A204.1 (cell line): ENCODE results near the gene PTGER1.
A peak's percentile ranks its signal among the peaks of the same experiment; 100 is the strongest.

Source experiments
- FAIRE-seq: peaks from 2 replicates; lab custom pipeline; 2012; peaks lifted over from hg19 to GRCh38; lab: Jason Lieb, UNC

PTGER1 gene

DNA sequence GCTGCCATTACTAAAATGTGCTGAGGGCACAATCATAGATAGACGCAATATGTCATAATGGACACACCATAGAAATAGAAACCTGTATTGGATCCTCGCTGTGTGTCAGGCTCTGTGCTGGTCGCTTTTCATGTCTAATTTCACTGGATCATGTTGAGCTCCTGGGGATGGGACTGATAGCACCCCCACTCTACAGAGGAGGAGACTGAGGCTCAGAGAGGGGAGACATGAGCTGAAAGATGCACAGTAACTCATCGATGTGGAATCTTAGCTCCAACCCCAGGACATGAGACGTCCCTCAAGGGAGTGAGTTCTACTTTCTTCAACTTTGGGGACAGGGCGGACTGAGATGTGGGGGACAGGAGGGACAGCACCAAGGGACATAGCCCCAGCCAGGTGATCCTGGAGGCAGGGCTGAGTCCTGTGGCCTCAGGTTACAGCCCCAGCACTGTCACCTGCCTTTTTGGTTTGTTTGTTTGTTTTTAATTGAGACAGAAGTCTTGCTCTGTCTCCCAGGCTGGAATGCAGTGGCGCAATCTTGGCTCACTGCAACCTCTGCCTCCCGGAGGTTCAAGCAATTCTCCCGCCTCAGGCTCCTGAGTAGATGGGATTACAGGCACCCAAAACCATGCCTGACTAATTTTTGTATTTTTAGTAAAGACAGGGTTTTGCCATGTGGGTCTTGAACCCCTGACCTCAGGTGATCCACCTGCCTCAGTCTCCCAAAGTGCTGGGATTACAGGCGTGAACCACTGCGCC lies 27.4 kb upstream of the PTGER1 start:
- no peak for FAIRE-seq

DNA sequence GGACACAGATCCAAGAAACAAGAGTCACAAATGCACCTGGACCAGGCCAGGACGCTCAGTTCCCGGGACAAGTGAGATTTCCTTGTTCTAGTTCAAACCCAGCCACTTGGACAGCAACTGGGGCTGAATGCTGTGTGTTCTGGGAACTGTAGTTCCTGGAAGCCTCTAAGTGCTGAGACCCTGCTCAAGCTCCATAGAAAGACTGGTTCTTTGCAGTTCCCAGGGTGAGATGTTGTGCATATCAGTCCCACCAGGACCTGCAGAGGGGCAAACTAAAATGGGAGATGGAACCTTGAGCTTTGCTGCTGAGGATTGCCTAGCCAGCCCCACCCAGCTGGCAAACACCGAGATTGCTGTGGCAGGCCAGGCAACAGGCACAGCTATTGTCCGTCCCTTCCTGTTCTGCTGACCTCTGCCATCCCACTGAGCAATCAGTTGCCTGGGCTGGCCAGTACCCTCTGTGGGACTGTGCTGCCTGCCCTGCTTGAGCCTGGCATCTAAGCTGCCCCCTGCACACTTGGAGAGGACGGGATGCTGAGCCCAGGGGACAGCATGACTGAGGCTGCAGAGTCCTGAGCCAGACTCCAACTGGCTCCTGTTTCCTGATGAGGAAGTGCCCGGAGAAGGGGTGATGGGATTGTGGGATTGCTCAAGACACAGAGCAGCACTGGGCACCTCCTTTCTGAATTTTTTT lies 22.2 kb upstream of the PTGER1 start:
- no peak for FAIRE-seq

DNA sequence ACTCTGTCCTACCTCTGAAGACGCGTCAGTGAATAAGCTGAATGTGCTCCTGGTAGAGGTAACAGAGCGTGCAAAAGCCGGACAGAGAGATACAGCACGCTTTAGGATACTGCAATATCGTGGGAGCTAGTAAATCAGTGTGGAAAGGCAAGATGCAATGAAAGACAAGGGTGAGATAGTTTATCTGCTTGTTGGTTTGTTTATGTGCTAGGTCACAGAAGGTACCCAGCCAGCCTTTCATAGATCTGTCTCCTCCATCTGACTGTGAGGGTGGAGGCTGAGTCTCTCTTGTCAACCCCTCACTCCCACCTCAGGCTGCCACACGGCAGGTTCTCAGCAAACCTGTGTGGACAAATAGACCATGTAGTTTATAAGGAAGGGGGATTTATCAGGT lies 21.7 kb upstream of the PTGER1 start:
- FAIRE-seq, result no peak

DNA sequence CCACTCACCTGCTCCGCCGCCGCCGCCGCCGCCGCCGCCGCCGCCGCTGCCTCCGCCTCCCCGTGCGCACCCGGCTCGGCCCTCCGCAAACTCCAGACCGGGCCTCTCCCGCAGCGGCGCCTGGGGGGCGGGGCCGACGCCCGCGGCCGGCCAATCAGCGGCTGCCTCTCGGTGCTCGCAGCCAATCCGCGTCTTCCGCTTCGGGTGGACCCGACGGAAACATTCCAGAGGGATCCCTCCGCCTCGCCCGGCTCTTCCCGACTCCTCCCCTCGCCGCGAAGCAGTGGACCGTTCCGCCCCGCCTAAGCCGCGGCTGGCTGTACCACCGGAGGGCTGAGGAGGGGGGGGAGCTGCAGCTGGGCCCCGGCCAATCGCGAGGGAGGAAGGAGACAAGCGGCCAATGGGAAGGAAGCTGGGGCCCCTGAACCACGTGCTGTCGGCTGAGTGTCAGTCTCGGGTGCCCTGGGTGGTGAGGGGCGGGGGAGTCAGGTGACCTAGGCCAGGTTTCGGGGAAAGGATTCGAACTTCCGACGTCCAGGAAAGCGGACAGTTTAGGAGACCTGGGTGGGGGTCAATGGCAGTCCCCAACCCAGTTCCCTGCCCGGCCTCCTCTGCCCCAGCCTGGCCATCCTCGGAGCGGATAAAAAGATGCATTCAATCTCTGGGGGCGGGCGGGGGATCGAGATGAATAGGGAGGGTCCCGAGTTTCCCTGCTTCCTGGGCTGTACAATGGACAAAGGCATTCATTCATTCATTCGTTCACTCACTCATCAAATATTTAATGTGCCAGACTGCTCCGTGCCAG lies 21.1 kb upstream of the PTGER1 start, which contains the start of gene GIPC1:
Gene GIPC1 (minus strand): TSS at position 99 of the 805 bp plus-strand sequence. CDS start 13,151 bp downstream, outside the sequence.
- peak; percentile 96 for FAIRE-seq

DNA sequence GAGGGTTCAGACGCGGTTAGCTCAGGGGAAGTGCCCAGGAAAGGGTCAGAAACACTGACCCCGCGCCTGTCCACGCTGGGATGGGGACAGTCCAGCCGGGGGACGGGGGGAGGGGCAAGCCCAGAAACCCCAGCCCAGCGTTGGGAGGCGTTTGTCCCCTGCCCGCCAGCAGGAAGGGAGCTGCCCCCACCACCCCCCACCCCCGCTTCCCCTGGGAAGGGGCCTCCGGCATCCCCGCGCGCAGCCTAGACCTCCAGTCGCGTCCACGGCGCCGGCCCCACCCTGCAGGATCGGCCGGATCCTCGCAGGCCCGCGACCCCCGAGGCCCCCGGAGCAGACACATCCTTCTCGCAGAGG lies 20.5 kb upstream of the PTGER1 start:
- no peak for FAIRE-seq

DNA sequence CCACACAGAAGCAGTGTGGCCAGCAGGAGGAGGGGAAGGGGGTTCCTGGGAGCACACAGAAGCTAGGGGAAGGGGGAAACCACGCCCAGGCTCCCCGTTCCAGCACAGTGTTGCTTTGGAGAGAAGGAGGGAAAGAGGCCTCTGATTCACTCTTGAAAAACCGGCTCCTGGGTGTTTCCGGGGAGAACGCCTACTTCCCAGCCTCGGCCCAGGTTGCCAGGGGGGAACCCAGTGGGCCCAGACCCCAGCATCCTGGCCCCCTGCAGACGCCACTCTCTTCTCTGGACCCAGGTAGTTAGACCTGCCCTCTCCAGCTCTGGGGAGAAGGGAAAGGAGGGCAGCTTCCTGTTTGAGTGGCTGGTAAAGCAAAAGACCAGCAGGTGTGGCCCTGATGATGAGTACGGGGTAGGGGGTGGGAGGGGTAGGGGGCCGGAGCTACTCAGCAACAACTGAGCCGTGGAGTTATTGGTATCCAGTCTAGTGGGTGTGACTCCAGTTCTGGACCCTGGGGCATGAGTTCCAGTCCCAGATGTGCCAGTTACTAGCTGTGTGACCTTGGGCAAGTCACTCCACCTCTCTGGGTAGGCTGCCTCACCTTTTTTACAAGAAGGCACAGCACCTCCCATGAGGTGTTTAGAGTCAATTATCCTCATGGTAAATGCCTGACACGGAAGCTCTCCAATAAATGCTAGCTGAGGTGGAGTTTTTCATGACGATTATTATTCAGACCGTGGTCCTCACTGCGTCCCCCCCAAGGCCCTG lies 19.9 kb upstream of the PTGER1 start:
- FAIRE-seq, result no peak

DNA sequence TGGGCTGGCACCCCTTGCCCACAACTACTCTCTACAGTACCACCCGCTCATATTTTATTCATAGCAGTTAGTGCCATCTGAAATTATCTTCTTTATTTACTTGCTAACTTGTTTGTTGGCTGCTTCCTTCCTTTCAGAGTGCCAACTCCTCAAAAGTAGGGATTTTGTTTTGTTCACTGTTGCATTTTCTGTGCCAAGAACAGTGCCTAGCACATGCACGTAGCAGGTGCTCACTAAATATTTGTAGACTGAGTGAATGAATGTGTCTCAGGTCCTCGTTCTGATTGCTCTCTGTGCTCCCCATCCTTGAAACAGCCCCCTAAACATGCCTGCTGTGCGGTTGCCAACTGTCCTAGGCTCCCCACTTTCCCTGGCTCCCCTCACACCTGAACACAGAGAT lies 19.3 kb upstream of the PTGER1 start:
- FAIRE-seq, result no peak

DNA sequence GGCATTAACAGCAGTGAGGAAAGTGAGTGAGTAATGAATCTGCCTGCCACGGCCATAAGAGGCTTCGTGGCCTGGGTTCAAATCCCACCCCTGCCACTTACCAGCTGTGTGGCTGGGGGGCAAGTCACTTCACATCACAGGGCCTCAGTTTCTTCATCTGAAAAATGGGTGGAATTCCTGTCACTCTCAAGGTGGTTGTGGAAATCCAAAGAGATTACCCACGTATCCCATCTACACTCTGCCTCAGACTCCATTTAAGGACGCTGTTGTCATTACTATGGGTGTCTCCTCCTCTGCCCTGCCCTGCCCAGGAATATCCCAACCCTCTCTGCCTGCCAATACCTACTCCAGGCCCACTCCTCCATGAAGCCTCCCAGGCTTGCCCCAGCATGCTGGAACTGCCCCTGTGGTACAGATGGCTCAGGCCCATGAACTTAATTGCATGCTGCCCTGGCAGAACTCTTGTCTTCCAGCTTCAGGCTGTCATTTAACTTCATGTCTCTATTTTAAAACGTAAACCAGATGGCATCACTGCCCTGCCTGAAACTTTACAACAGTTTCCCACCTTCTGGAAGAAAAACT lies 17.7 kb upstream of the PTGER1 start:
- no peak for FAIRE-seq

DNA sequence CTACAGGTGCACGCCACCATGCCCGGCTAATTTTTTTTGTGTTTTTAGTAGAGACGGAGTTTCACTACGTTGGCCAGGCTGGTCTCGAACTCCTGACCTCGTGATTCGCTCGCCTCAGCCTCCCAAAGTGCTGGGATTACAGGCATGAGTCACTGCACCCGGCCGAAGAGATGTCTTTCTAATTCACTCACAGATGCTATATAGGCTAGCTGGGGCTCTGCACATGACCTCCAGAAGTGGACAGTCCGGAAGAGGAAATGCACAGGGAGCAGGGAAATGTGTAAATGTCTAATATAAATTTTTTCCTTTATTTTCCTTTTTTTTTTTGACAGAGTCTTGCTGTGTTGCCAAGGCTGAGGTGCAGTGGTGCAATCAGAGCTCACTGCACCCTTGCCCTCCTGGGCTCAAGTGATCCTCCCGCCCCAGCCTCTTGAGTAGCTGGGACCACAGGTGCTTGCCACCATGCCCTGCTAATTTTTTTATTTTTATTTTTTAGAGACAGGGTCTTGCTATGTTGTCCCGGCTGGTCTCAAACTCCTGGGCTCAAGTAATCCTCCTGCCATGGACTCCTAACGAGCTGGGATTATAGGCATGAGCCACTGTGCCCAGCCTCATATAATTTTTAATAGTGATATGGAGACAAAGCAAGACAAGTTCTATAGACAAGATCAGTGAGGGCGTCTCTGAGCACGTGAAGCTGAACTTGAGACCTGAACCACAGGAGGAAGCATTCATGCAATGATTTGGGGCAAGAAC lies 12.4 kb upstream of the PTGER1 start:
- no peak for FAIRE-seq

DNA sequence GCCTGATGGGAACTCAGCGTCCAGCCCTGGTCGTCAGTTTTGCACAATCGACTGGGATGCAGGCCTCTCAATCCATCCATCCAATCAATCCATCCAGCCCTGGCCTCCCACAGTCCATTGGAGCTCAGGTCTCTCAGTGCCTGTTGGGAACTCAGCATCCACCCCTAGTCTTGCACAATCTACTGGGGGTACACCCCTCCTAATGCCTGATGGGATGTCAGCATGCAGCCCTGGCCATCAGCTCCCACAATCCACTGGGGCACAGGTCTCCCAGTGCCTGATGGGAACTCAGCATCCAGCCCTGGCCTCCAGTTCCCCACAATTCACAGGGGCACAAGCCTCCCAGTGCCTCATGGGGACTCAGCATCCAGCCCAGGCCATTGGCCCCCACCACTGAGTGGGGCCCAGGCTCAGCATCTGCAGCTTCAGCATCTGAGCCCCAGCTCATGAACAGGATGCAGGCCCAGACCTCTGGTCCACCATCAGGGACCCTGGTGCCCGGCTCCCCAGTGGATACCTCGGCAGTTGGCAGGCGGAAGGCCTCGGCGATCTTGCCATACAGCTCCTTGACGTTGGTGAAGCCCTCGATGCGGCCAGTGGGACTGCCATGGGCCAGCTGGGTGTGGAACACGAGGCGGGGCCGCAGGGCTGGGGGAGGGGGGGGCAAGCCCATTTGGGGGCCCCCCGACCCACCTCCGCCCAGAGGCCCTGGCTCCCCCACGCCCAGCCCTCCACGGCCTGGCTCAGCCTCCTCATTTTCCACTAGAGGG lies 7.2 kb upstream of the PTGER1 start:
- FAIRE-seq, result no peak

DNA sequence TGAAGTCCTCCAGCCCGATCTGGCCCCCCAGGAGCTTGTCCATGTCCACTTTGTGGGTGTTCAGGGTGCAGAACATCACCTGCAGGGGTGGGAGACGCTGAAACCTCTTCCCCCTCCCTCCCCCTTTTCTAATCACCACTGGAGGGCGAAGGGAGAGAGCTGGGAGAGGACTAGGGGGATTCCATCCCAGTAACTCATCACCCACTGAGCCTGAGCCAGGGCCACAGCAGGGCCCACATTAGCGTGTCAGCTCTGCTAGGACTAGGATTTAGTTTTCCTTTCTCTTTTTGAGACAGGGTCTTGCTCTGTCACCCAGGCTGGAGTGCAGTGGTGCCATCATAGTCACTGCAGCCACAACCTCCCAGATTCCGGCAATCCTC lies 5.5 kb upstream of the PTGER1 start:
- FAIRE-seq, result no peak

DNA sequence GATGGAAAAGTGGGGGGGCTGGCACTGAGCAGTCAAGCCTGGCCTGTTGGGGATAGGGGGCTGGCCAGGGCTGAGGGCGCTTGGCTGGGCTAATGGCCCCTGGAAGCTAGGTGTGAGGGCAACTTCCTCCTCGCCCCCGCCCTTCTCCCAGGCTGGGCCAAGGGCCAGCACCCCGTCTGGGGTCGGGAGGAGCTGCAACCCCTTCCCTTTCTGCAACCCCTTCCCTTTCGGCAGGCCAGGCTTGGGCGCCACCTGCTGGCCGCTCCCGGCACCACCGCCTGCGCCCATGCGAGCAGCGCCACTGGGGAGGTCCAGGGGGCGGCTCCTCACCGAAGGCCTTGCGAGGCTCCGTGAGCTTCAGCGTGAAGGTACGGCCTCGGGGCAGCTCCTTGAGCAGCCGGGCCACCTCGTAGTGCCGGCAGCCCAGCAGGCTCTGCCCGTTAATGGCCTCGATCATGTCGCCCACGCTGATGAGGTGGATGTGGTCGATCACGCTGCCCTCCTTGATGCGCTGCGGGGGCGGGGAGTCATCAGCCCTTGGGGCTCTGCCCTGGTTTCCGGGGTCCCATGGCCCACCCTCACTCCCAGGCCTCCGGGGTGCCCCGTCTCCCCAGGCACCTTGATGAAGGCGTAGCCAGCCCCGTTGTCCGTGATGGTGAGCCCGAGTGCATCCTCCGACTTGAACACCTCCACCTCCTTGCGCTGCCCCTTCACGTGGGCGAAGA lies 5.0 kb upstream of the PTGER1 start:
- no peak for FAIRE-seq

DNA sequence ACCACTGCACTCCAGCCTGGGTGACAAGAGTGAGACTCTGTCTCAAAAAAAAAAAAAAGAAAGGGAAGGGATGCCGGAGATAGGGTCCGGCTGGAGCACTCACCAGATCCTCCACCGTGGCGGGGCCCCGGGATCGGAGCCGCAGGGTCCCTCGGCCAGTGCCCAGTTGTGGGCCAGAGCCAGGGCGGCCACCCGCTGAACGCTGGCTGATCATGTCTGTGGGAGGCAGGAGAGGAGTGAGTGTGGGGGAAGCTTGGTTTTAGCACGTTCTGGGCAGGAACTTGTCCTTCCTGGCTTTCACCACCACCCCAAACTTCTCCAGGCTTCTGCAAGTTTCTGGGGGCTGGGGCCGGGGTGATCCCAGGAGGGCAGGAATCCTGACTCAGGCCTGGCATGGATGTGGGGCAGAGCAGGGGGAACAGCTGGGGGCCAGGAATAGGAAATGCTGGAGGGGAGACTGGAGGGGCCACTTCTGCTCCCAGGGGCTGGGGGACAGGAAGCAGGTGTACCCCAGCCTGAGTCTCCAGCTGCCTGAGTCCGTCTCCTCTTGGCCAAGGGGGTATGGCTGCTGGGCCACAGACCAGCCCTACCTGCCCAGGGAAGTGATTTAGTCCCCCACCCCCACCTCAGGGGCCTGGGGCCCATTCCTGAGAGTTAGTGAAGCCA lies 4.3 kb upstream of the PTGER1 start:
- FAIRE-seq, result no peak

DNA sequence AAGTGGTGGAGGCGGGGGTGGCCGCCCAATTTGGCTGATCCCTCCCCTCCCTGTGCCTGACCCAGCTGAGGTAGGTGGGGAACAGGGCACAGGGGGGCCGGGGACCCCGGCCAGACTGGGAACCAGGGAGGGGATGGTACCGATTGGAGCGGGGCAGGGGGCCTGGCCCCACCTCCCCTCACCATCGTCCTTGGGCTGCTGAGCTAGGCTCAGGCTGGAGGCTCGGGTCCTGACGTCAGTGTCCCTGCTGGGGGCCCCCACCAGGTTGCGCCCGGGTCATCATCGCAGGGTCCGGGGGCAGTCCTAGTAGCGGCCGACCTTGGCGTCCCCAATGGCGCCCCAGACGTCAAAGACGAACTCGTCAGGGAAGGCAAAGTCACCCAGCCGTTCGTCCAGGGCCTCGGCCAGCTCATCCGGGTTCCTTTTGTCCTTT lies 3.0 kb upstream of the PTGER1 start:
- FAIRE-seq, result no peak

DNA sequence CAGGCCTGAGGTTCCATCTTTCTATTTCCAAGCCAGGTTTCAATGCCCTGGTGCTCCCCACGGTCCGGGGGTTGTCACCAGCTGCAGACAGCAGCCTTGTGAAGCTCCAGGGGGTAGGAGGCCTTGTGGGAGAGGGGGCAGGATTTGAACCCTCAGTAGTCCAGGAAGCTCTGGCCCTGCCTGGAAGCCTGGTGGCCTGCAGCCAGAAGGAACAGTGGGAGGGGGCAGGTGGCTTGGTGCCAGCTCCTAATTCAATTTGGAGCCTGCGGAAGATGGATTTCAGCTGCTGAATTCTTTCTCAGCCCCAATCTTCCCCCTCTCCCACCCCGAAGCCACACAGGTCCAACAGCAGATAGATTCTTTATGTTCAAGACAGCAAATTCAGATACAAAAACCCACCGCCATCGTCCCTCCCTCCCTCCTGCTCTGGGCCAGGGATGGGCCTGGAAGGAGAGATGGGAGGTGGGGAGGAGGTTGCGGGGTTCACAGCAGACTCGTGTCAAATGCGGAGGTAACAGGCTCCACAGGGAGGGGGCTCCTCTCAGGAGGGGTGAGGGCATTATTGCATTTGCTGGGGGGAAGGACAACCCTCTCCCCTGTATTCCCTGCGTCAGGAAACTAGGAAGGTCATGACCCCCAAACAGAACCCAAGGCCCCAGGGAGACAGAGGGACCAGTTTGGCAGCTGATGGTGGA lies 2.4 kb upstream of the PTGER1 start:
- no peak for FAIRE-seq

DNA sequence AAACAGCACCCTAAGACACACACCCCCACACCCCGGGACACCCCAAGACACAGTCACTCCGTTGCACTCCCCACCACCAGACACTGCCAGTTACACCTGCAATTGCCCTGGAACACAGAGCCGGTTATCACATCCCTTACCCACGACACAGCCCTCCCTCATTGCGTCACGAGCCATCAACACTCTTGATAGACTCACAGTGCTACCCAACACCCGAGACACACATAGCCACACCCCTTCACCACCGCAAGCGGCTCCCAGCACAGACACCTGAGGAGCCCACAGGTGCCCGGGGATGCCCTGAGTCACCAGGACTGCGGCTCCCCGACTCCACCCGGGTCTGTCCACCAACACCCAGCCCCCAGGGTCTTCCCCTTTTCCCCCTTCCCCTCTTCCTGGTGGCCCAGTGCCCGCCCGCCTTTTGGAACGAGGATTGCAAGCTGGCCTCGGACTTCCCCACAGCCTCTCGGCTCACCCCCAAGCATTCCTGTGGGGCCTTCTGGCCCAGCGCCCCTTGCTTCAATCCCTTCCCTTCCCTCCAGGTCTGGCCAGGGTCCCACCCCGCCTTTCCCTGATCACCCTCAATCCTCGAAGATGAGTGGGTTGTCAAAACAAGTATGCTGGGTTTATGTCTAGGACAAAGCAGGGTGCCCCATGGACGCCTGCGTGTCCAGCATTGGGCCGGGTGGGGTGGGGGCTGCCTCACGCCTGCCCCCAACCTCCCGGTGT lies 1.7 kb upstream of the PTGER1 start:
- no peak for FAIRE-seq

DNA sequence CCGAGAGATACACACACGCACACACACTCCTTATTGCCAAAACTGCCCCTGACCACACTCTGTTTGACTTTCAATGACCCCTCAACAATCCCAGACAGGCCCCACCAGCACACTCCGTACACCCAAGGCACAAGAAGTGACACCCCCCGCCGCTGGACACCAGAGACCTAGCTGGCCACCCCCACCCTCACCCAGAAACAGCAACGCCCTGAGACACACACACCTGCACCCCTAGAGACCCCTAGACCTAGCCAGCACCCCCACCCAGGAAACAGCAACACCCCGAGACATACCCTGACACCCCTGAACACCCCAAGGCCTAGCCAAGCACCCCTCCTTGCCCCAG lies 1.1 kb upstream of the PTGER1 start:
- FAIRE-seq, result no peak

DNA sequence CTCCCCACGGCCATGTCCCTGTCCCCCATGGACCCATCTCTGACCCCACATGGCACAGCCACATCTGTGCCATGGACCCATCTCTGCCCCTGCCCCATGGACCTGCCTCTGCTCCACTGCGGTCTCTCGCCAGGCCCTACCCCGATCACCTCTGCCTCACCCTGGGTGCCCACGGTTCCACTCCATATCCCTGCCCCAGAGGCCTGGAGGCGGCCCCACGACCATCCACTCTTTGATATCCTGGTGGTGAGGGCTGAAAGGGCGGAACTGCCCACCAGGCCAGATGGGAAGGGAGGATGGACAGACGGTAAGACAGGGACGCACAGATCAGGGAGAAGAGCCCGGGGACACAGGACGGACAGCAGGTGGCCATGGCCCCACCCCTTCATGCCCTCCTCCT lies 327 bp downstream of the PTGER1 start:
- FAIRE-seq, result no peak
